8988T (cell line): Measurements from ENCODE around the gene AKAP10.
"Not testable (repeated sequence)": the region's sequence is repeated elsewhere in the genome, so short reads cannot be mapped to it uniquely, and the experiment has no call there.

Experiments used
- DNase-seq: peaks from one replicate; pipeline ENCODE4 v3.0.0; 2011

Gene AKAP10, protein sequence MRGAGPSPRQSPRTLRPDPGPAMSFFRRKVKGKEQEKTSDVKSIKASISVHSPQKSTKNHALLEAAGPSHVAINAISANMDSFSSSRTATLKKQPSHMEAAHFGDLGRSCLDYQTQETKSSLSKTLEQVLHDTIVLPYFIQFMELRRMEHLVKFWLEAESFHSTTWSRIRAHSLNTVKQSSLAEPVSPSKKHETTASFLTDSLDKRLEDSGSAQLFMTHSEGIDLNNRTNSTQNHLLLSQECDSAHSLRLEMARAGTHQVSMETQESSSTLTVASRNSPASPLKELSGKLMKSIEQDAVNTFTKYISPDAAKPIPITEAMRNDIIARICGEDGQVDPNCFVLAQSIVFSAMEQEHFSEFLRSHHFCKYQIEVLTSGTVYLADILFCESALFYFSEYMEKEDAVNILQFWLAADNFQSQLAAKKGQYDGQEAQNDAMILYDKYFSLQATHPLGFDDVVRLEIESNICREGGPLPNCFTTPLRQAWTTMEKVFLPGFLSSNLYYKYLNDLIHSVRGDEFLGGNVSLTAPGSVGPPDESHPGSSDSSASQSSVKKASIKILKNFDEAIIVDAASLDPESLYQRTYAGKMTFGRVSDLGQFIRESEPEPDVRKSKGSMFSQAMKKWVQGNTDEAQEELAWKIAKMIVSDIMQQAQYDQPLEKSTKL

DNA sequence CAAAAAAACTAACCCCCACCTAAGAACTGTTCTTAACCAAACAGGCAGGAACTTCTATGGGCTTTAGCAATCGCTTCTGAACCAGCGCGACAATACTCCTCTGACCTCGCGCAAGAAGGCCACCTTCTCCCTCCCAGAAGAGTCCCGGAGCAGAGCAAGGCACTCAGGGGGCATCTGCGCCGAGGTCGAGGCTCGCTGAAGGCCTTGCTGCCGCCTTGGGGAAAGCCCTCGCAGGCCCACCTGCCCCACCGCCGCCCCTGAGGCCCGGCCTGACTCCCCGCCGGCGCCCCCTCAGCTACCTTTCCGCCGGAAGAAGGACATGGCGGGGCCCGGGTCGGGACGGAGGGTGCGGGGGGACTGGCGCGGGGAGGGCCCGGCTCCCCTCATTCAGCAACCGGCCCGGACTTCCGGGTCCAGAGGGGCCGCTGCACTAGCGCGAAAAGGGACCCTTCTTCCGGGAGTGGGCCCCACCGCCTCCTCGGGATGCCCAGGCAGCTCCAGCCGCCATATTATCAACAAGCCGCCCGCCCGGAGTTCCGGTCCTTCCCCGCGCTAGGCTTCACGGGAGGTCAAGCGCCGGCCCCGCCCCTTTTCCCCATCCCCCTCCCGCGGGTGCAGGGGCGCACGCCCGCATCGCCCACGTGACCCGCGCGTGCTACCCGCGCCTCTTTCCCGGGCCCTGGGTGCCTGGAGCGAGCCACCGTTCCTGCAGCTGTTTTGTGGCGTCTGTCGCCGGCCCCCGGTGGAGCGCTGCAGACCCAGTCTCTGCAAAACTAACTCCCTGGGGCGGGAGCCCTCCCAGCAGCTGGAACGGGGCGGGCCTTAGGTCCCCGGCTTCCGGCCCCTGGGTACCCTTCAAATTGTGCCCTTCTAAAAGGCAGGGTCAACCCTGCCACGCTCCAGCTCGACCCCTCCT, at the start of gene AKAP10:
AKAP10 (minus strand) TSS at position 536 of the 916 bp plus-strand sequence; CDS start at position 387, 149 bp downstream.
- peak; percentile 89 for DNase-seq

DNA sequence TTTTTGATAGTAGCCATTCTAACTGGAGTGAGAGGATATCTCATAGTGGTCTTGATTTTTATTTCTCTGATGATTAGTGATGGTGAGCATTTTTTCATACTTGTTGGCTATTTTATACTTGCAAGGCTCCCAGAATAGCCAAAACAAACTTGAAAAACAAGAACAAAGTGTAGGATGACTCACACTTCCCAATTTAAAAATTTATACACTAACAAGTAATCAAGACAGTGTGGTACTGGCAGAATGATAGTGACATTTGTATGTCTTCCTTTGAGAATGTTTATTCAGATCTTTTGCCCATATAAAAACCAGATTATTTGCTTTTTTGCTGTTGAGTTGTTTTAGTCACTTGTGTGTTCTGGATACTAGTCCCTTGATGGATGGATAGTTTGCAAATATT, 49.3 kb upstream of the AKAP10 start:
- DNase-seq = no peak

DNA sequence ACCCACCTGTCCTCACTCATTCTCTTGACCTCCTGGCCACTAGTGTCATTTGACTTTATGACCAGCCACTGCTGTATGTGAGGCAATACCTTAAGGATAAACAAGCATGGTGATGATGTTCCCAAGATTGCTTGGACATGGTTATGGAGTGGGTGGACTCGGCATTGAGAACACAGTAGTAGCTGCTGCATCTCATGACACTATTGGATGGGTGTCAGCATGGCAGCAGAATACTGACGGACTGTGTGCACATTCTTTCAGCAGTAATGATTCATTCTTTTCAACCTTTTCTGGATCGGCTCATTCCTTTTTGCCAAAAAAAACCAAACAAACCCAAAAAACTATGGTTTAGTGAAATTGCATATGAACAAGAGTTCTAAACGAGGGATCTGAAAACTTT, 45.1 kb upstream of the AKAP10 start:
- no peak for DNase-seq

DNA sequence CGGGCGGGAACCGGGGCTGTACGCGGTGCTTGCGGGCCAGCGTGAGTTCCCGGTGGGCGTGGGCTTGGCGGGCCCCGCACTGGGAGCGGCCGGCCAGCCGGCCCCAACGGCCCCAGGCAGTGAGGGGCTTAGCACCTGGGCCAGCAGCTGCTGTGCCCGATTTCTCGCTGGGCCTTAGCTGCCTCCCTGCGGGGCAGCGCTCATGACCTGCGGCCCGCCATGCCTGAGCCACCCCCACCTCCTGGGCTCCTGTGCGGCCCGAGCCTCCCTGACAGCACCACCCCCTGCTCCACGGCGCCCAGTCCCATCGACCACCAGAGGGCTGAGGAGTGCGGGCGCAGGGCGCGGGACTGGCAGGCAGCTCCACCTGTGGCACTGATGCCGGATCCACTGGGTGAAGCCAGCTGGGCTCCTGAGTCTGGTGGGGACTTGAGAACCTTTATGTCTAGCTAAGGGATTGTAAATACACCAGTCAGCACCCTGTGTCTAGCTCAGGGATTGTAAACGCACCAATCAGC, 38.9 kb upstream of the AKAP10 start:
- DNase-seq = not testable (repeated sequence)

DNA sequence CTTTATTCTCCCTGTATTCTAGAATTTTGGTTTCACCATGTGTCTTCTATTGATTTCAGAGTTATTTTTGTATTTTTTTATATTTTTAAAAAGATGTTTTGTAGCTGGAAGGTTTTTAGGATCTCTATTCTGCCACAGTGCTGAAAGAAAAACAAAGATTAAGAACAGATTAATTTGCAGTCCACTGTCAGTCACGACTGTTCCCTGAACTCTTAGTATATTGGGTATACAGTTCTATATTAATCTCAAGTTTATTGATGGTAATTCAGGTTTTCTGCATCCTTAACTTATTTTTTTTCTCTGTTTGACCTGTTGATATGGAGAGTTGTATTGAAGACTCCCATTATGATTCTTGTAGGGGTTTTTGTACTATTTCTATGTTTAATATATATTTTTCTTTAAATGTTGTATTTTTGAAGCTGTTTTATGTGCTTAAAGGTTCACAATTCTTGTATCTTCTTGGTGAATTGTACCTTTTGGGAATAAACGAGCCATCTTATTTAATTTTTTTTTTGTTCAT, 34.4 kb upstream of the AKAP10 start:
- DNase-seq = no peak

DNA sequence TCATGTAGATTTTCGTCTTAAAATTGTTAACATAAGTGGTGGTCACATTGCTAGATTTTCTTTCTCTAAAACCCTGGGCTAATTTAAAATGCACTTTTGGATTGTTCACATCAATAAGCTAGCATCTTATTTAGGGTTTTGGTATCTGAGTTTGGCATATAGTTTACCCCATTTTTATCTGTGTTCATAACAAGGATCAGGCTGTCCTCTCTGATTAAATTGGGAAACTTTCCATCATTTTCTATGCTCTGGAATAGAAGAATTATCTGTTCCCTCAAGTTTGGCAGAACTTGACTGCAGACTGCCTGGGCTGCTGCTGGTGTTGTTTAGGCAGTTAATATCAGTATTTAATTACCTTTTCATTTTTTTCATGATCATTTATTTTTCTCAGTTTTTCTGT, 33.3 kb upstream of the AKAP10 start:
- no peak for DNase-seq

DNA sequence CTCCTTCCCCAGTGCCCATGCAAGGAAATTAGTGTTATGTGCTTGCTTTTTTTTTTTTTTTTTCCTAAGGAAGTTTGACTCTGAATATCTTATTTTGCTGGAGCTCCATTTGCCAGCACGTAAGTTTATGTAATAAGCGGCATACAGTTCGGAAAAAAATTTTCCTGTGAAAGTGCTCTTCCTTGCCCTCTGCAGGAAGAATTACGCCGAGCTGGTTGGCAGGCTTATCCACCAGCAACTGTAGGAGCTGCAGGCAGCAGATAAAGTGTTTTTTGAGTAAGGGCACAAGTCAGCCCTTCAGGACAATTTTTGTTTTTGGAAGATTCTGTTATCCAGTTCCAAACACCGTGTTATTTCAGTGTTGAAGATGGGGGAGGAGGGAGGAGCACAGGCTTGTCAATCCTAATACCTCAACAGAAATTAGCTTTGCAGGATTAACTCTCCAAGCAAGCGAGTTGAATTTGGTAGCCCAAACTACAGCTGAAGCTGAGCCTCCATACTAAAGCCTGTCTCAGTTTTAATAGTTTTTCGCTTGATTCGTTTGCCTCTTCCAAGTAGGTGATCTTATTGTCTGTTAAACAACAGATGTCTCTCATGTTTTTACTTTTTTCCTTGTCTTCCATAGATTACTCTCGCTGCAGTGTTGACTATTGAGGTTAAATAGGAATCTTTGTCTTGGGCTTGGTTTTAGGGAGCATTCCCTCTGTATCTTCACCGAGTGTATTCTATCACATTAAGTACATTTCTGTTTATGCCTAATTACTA, 32.7 kb upstream of the AKAP10 start:
- no peak for DNase-seq

DNA sequence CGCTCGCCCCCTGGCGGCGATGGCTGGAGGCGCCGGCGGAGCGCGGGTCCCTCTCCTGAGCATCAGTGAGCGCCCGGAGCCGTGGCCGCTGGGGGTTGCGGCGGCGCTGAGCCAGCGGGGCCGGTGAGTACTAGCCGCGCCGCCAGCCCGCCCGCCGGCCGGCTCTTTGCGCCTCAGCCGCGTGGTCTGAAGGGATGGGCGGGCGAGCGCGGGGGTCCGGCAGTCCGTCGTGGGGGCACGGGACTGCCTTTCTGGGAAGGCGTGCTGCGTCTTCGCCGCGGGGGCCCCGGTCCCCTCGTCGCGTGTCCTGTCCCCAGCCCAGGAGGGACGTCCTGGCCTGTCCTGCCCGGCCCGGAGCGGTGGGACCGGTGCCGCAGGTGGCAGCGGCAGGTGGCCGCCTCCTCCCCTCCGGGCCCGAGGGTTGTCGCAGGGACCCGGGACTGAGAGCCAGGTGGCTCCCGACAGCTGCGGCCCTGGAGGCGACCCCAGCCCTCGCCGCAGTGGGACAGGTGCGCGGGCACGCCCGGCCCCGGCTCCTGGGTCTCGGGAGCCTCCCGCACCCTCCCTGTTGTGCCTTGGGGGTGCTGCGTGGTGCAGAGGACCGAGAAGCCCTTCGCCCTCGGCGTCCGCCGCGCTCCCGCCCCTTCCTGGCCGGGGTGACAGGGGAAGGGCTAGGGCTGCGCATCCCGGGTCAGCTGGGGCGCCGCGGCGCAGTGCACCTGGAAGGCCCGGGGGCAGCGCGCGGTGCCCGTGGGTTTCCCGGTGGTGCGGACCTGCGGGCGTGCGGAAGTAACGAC, 31.9 kb upstream of the AKAP10 start, which contains the start of gene SPECC1:
SPECC1 (plus strand) TSS at position 58 of the 797 bp plus-strand sequence. CDS start 87,293 bp downstream, outside the sequence.
- DNase-seq = peak; percentile 55

DNA sequence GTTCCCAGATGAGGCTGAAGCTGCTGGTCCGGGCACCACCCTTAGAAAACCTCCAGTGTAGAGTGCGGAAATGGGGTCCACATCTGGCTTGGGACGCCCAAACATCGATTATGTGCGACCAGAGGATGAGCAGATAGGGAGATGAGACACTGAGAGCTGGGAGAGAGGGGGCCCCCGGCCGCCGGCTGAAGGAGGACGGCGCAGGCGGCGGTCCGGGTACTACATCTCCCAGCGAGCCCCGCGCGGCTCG, 31.3 kb upstream of the AKAP10 start:
- DNase-seq = no peak

DNA sequence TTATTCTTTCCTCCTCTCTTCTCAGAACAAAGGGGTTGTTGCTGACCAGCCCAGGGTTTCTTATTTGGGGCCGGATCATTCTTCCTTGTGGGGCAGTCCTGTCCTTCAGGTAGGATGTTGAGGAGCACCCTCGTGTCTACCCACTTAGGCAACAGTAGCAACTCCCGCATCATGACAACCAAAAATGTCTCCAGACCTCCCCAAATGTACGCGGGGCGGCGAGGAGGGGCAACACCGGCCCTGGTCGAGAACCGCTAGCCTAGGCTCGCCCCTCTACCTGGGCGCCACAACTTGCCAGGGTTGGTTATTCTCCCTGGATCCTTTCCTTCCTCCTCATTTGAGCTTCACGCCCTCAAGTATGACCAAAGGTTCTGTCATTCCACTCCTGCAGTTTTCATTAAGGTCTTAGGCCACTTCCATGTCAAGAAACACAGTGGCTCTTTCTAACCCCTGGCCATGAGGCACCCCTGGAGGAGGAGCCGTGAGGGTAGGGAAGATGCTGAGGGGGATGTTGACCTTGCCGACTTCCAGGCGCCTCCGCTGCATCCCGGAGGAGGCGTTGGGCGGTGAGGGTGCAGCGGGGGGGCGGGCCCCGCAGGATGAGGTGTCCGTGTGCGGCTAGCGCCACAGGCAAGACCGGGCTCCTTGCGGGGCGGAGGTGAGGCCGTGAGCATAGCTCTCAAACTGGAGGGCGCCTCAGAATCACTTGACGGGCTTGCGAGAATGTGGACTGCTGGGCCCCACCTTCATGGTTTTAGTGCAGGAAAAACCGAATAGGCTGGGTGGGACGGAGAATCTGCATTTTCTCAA, 30.8 kb upstream of the AKAP10 start:
- DNase-seq = no peak

DNA sequence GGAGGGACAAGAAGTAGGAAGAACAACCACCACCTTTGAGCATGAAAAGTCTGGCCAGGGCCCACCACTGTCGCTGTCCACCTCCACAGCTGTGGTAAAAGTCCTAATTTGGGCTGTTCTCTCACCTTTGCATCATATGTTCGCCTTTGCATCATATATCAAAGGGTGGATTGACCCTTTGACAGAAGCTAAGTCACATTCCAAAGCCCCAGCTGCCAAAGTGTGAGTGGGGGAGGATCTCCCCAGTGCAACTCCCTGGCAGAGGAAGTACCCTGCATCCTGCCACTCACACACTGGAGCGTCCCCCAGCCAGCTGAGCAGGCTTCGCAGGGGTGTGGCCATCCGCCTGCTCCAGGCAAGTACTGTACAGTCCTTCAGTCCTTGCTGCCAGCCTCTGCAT, 18.9 kb upstream of the AKAP10 start:
- no peak for DNase-seq

DNA sequence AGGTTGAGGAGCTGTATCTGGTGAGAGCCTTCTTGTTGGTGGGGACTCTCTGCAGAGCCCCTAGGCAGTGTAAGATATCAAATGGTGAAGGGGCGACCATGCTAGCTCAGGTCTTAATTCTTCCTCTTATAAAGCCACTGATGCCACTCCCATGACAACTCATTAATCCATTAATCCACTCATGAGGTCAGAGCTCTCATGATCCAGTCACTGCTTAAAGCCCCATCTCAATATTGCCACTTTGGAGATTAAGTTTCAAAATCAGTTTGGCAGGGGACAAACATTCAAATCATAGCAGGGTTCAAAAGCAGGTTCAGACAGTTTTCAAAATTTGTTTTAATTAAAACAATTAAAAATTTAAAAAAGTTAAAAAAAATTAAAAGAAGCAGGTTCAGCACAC, 18.5 kb upstream of the AKAP10 start:
- DNase-seq = no peak

DNA sequence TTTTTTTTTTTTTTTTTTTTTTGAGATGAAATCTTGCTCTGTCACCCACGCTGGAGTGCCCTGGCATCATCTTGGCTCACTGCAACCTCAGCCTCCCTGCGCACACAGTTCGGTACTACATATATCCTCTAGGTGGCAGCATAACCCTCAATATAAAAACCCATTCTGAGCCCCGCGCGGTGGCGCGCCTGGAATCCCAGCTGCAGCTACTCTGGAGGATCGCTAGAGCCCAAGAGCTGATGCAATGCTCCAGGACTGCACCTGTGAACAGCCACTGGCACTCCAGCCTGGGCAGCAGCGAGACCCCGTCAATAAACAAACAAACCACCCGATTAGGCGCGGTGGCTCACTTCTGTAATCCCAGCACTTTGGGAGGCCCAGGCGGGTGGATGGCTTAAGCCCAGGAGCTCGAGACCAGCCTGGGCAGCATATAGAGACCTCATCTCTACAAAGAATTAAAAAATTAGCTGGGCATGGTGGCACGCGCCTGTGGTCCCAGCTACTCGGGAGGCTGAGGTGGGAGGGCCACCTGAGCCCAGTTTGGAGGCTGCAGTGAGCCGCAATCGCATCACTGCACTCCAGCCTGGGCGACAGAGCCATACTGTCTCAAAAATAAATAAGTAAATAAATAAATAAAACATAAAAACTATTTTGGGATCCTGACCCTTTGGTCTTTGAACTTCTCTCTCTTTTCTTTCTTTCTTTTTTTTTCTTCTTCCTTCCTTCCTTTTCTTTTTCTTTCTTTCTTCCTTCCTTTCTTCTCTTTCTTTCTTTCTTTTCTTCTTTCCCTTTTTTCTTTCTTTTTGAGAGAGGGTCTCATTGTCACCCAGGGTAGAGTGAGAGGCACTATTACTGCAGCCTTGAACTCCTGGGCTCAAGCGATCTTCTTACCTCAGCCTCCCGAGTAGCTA, 15.4 kb upstream of the AKAP10 start:
- no peak for DNase-seq

DNA sequence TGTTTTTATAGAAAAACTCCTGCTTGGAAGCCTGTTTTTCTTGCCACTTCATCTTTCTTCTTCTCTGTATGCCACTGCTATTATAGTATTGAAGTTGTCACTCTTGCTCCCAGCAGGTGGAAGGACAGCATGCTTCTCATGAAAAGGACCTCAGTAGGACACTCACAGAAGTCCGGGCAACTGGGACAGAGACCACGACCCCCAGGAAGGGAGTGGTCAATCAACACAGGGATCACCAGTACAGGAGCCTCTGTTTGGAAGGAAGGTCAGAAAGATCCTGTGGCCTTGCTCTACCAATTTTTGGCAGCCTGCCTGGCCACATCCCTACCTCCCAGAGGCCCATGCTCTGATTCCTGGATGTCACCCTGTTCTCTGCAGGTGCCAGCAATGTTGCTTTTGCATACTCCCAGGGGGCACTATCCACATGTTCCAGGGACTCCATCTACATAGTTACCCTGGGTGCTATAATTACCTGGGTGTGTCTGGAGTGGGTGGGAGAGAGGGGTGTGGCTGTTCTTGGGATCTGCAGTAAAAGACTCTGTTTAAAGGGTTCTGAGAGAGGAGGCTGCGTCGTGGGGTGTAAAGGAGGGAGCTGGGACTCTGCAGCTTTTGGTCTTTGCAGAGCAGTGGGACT, 13.7 kb upstream of the AKAP10 start:
- no peak for DNase-seq

DNA sequence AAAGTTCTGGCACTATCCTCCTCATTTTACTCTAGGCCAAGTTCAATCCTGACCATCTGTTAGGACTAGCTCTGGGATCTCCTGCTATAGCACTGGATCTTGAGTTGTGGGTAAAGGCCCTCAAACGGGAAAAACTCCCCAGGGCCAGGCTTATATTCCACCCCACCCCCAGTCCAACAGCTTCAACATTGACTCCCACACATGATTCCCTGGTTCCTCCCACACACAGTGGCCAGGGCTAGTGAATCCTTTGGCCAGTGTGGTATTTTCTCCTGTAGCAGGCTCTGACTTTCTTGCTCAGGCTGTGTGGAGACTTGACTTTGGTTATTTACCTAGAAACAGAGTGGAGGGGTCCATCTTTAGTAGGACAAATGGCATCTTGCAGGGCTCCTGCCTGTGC, 10.3 kb upstream of the AKAP10 start:
- no peak for DNase-seq

DNA sequence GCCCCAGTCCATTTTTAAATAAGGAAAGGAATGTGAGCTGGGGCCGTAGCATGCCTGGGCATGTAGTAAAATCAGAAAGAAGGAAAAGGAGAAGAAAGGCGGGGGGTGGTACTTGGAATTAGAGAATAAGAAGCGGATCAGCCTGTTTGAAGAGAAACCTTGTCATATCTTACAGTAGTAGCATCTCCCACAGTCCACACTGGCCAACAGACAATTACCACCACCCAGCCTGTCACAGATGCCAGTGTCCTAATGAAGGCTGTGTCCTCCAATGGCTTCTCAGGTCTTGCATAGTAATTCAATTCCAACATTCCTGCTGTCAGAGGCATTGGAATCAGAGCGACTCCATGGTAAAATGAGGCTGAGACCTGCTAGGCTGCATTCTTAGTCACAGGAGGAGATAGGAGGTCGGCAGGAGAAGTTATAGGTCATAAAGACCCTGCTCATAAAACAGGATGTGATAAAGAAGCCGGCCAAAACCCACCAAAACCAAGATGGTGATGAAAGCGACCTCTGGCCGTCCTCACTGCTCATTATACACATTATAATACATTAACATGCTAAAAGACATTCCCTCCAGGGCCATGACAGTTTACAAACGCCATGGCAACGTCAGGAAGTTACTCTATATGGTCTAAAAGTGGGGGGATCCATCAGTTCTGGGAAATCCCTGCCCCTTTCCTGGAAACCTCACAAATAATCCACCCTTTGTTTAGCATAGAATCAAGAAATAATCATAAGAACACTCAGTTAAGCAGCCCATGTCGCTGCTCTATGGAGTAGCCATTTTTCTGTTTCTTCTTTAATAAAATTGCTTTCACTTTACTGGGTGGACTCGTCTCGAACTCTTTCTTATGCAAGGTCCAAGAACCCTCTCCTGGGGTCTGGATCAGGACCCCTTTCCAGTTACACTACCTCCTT, 9.6 kb upstream of the AKAP10 start:
- DNase-seq = no peak

DNA sequence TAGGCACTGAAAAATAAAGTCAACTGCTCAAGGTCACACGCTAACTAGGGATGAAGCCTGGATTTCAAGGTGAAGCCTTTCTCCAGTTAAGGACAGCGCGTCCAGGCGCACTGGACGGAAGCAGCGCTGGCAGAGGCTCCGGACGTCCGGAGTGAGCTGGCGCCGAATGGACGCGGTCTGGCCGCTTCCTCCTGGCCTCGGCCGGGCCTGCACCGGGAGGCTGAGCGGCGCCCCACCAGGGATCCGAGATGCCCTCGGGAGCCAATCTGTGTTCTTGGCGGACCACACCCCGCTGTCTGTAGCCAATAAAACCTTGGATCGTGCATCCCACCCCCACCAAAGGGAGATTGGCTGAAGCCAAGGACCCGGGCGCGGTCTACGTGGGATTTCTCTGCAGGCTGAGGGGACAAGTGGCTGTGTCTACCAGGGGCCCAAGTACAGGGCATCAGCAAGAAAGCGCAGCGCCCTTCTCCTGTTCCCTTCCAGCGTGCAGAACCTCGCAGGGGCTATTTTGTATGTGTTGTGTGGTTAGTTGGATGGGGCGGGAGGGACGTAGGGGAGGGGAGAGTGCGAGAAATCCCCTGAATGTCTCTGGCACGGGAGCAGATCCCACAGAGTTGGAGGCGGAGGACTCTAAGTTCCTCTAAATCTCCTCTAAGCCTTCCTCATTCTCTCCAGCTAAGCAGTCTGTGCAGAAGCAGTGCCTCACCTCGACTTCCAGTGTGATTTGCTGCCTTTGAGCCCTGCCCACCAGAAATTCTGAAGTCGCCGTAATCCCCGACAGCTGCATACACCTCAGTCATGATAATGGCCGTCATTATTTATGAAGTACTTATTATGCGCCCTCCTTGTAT, 2.5 kb upstream of the AKAP10 start:
- DNase-seq = no peak
